ENCODE measurements around the gene HSPA12A. TPM values are rescaled to one million over a fixed set of nuclear protein-coding genes. Genes with fewer than 3 reads are reported as not detected.

The HSPA12A gene
- 4.9 and 11.0 TPM in 2 replicates for total RNA-seq (2014; rRNA removed; shearing (Covaris generic))

DNA sequence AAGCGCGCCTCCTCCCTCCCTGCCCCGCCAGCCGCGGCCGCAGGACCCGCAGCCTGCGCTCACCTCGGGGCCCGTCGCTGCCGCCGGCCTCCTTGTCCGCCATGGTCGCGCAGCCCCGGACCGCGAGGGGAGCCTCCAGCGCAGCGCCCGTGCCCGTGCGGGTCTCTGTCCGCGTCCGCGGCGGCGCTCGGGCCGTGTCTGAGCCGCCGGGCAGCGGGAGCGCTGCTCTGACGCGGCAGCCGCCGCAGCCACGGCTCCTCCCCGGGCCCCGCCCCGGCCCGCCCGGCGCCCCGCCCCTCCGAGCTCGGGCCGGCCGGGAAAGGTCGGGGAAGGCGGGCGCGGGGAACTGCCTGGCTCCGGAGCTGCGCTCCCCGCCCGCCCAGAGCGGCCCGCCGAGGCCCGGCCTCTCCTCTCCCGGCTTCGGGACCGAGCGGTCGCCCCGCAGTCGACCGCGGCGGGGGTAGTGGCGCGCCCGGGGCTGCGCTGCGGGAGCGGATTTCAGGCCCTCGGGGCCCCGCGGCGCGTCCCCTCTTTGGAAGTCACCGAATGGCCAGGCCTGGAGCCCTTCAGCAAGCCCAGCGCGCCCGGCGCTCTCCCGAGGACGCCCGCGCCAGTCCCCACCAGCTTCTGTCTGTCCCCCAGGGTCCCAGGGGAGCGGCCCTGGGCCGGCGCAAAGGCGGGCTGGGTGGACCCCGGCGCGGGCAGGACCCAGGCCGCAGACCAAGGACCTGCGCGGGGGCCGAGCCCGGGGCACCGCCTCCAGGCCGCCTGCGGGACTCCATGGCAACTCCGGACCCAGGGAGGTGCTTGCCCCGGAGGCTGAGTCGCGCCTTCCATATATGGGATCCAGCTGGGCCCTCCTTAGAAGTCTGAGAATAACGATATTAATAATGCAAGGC is at the start of gene HSPA12A:
Gene HSPA12A (minus strand): TSS at position 200 of the 899 bp plus-strand sequence. CDS start 97 bp downstream, at position 103.
- DNase-seq (ENCODE audit: low read depth): peak; percentile 79

DNA sequence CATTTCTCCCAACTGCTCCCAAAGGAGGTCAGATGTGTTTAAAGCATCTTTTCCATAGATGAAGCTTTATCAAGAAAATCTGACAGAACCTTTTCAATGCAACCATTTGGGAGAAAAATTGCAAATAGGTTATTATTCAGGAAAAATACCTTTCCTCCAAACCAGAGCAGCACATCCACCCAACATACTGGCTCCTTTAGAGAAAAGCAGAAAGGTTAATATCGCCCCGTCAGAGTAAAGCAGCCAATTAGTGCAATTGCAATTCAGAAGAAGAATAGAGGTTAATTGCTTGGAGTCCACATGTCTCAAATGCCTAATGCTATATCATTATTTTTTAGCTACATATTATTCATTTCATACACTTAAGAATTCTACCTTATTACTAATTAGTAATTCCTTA is 48.9 kb upstream of the HSPA12A start:
- no peak for DNase-seq (ENCODE audit: low read depth)

DNA sequence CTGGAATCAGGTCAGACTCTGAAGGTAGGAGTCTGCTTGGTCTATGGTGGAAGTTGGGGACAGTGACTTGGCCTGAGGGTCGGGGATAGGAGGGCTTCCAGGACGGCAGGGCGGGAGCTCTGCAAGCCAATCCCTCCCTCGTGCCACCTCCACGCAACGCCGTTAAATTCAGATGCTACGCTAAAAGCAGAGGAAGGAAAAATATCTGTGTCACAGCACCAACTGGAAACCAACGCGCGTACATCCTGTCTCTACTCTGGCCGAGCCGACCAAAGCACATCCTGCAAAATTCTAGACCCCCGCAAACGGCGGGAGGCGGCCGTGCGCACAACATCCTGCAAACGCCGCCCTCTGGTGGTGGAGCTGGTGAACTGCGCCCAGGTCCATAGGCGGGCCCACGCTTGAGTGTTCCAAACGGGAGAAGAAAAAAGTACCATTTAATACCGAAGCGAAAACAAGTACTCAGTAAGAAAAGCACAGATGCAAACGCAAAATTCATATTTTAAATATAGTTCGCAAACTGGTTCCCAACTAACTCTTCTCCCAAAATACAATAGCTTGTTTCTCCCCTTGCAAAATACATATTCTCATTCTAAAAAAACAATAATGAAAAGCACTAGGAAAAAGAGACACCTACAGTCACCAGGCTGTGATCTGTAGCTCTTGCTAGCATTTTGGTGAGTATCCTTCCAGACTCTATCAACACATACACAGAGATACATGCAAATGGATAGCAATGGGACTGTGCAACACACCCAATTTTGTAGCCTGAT is 45.7 kb upstream of the HSPA12A start:
- peak; percentile 79 for DNase-seq (ENCODE audit: low read depth)

- no peak for DNase-seq (ENCODE audit: low read depth)
Observed at GRCh38 chr10:116787053-116787659, 44.8 kb upstream of the HSPA12A start.

DNA sequence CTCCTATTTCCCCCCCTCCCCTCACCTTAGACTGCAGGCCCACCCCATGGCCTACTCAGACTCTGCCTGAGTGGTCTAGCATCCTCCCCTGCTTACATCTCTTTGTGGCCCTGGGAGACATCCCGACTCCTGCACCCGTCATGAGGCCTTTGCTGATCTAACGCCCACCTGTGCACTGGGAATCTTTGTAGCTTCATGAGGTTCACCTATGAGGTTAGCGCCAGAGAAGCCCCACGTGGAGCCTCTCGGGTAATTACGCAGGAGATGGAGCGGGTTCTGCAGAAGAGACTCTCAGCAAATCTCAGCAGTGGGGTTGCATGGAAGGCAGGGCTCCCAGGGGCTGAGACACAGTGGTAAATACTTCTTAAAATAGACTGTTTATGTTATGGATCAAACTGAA is 43.5 kb upstream of the HSPA12A start:
- no peak for DNase-seq (ENCODE audit: low read depth)

DNA sequence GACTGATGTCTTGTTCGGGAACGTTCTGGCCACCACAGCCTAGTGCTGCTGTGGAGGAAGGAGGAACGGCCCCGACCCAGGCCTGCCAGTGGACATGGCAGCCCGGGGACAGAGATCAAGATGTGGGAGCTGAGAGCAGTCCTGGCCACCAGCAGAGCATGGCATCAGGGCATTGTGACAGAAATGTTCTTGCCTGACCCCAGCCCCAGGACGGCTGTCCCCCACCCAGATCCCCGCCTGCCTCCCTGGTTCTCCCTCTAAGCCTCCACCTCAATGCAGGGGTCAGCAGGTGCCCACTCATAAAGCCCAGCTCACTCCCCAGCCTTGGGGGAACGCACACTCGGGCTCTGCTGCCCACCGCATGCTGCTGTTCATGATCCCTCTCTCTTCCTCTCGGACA is 42.9 kb upstream of the HSPA12A start:
- DNase-seq (ENCODE audit: low read depth): no peak

GRCh38 chr10:116784651-116785050 is 42.3 kb upstream of the HSPA12A start:
- DNase-seq (ENCODE audit: low read depth): no peak

- no peak for DNase-seq (ENCODE audit: low read depth)
Observed at GRCh38 chr10:116784035-116784434, 41.7 kb upstream of the HSPA12A start.

DNA sequence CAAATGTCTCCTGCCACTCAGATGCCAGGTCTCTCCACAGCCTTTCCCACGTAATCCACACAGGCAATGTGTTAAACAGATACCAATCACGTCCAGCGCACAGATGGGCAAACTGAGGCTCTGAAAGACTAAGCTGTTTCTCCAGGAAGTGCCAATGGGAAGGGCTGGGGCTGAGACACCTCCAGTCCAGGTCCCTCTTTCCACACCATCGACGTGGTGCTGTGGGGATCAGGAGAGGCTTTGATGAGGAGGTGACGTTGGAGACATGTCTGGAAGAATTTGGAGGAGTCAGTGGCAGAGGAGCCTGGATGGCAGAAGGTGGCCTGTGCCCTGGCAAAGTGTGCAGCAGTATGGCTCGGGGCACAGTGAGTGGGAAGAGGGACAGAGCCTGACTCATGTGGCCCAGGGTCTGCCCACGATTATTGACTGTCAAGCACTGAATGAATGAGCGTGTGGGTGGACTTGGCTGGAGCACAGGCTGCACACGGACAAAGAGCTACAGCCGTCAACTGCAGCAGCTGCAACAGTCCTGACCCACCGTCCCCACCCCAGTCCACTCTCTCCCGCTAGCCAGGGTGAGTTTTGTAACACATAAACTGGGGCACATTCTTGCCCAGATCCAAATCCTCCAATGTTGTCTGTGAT is 40.8 kb upstream of the HSPA12A start:
- DNase-seq (ENCODE audit: low read depth): no peak

DNA sequence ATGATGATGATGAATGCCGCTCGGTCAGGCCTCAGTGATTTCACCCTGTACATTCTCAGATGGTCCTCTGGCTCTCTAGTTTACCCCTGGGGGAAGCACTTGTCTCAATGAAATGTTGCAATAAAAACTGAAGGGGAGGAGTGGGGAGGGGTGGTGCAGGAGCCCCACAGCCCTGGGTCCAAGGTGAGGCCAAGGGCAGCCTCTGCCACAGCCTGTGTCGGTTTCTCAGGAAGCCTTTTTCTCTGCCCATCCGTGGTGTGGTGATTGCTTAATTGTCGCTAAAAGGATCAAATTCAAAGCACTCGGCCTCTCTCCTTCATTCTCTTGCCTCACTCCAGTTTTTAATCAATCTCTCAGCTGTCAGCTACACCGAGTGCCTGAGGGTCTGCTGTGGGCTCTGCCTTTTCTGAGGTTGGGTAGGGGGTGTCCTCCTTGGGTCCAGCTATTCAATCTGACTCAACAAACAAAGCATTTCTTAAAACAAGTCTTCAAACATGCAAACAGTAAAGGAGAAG is 39.1 kb upstream of the HSPA12A start:
- DNase-seq (ENCODE audit: low read depth): no peak

DNA sequence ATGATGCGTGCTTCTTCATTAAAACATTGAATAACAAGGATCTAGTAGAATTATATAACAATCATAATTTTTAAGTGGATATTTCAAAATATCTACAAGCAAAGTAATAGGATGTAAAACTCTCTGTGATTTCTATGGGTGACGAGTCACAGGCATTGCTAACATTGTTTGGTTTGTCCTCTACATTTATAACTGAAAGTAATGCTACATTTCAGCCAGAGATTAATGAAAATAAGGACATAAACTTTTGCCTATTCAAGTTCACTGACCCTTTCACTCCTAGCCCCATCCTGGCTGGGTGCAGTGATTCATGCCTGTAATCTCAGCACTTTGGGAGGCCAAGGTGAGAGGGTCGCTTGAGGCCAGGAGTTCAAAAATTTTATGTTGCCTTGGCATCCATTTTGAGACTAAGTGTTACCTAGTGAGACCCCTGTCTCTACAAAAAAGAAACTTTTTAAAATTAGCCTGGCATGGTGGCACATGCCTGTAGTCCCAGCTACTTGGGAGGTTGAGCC is 38.4 kb upstream of the HSPA12A start:
- no peak for DNase-seq (ENCODE audit: low read depth)

GRCh38 chr10:116779076-116779687 is 36.8 kb upstream of the HSPA12A start:
- peak; percentile 43 for DNase-seq (ENCODE audit: low read depth)

GRCh38 chr10:116777006-116777405 is 34.6 kb upstream of the HSPA12A start:
- no peak for DNase-seq (ENCODE audit: low read depth)

- DNase-seq (ENCODE audit: low read depth): no peak
Observed at GRCh38 chr10:116775488-116776400, 33.4 kb upstream of the HSPA12A start.

DNA sequence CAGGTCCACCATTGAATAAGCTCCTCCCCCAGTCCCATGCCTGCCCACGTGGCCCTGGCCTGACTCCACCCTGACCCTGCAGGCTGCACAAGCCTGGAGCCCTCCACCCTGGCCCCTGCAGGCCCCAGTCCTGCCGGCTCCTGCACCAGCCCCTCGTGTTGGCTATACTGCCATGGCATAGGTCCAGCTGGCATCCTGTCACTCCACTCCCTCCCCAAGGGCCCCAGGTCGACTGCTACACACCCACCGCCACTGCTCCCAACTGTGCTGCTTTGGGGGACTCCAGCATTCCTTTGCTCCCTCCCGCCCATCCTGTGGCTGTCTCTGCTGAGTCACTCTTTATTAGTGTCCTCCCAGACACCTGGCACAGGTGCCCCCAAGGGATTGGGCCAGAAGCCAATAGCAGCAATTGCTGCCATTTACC is 32.4 kb upstream of the HSPA12A start:
- peak; percentile 19 for DNase-seq (ENCODE audit: low read depth)

DNA sequence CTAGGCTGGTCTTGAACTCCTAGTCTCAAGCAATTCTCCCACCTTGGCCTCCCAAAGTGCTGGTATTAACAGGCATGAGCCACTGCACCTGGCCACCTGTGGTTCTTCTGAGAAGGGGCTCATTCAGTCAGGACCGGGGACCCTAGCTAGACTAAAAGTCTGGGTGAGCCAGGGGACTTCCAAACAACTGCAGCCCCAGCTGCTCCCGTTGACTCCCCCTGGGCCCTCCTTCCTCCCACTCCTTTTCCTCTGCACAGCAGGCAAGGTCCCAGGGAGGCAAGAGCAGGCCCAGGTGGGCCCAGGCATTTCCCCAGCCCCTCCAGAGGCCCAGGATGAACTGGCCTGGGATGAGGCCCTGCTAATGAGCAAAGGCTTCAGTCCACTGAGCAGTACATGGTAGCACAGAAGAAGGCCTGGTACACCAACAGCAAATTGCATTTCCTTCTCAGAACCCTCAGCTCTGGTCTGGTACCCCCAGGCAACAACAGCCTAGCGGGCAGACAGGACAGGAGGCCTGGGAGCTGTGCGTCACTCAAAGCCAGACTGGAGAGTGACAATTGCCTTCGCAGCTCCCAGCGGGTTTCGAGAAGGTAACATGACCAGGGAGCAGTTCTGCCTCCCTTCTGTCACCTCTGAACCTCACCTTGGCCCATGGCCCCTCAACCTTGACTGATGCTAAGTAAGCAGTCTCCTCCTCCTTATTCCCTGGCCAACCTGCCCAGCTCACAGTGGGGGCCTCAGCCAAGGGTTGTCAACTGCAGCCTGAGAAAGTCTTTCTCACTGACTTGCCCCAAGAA is 30.7 kb upstream of the HSPA12A start:
- DNase-seq (ENCODE audit: low read depth): no peak

DNA sequence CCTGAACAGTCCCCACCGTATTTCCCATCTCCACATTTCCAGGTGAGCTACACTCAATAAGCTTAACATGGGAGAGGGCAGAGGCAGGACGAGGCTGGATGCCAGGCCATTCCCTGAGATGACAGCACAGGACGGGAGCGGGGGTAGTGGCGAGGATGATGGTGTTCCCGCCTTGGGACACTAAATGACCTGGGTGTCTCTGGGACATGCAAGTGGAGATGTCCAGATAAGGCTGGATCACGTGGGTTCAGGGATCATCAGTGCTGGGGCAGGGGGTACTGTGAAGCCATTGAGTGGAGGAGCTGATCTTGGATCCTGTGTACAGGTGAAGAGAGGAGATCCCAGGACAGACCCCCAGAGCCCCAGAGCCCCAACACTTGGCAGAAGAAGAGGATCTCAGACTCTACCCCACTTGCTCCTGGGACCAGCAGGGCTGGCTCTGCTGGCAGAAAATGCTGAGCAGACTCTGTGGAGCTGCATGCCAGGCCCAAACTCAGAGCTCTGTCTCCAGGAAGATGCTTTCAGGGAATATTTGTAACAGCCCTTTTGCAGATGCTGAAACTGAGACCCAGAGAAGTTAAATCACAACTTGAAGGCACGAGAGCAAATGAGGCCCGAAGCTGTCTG is 29.7 kb upstream of the HSPA12A start:
- no peak for DNase-seq (ENCODE audit: low read depth)

Data from Daoy (cell line).